Panc1 (cell line): Measurements from ENCODE around the gene NHEJ1.
A peak's percentile ranks its signal among the peaks of the same experiment; 100 is the strongest.

ENCODE experiments used
- CTCF ChIP-seq: fragments of 450-650 bp; IDR thresholded peaks from 2 replicates; pipeline ENCODE4 v1.5.1; 2017; ENCODE audit warnings: mild to moderate bottlenecking
- REST ChIP-seq, 2 experiments: IDR thresholded peaks; 2 replicates each; pipeline ENCODE4 v1.6.1; 2011 to 2012; ENCODE audit warnings: low read depth in 2 of 2, control low read depth in 1 of 2, low read length in 1 of 2, mild to moderate bottlenecking in 1 of 2, moderate library complexity in 1 of 2; ENCODE audit not compliant: insufficient read depth in 1 of 2
- SIN3A ChIP-seq: IDR thresholded peaks from 2 replicates; pipeline ENCODE4 v1.6.1; 2012; ENCODE audit warnings: low read depth, mild to moderate bottlenecking, low read length, moderate library complexity, borderline replicate concordance; ENCODE audit not compliant: insufficient read depth

GRCh38 chr2:219104107-219105035 lies 56.2 kb downstream of the NHEJ1 start:
- TF ChIP-seq CTCF (peak; percentile 90), SIN3A (no peak), REST (IDR thresholded peaks at IDR 0.05; ENCODE audit: insufficient read depth in 1 of 2, low read depth in 2 of 2, low read length in 1 of 2) (no peak)
